Progenitor cell of endocrine pancreas (in vitro differentiated cells): ENCODE measurements around the gene IWS1. TPM values are rescaled to one million over a fixed set of nuclear protein-coding genes. Genes with fewer than 3 reads are reported as not detected.
"Not testable (repeated sequence)": the region's sequence is repeated elsewhere in the genome, so short reads cannot be mapped to it uniquely, and the experiment has no call there.

Experiments
- DNase-seq: peaks from one replicate; pipeline ENCODE4 v3.0.0; 2021; ENCODE audit warnings: low spot score; ENCODE audit not compliant: unreplicated experiment
- H3K27ac Mint-ChIP-seq: 2 replicates; pipeline ENCODE4 v1.8.0; 2021; ENCODE audit warnings: mild to moderate bottlenecking, moderate library complexity, mixed read lengths
- H3K27me3 Mint-ChIP-seq: 2 replicates; pipeline ENCODE4 v1.8.0; 2021; ENCODE audit warnings: mixed read lengths
- H3K36me3 Mint-ChIP-seq: 2 replicates; pipeline ENCODE4 v1.8.0; 2022; ENCODE audit warnings: mixed read lengths; ENCODE audit not compliant: insufficient read depth
- H3K4me1 Mint-ChIP-seq: 2 replicates; pipeline ENCODE4 v1.8.0; 2021; ENCODE audit warnings: low read depth, mixed read lengths
- H3K4me3 Mint-ChIP-seq: 2 replicates; pipeline ENCODE4 v1.8.0; 2021; ENCODE audit warnings: low read depth, mild to moderate bottlenecking, moderate library complexity, mixed read lengths
- H3K9me3 Mint-ChIP-seq: 2 replicates; pipeline ENCODE4 v1.8.0; 2021; ENCODE audit warnings: low read depth, mixed read lengths
- total RNA-seq: library from RNA; stranded (reverse); gene quantifications from 2 replicates; pipeline ENCODE4 v1.2.1, GENCODE V29; 2021
- TF ChIP-seq, protein P1 (sequence below): fragments of 200-600 bp; sonication (generic); IDR thresholded peaks from one replicate; pipeline ENCODE4 v1.5.0; 2021; ENCODE audit warnings: antibody characterized with exemption, mild to moderate bottlenecking; ENCODE audit not compliant: unreplicated experiment

IWS1 gene
- total RNA-seq, 1 donor from 2014 or later: 60.4 TPM

DNA sequence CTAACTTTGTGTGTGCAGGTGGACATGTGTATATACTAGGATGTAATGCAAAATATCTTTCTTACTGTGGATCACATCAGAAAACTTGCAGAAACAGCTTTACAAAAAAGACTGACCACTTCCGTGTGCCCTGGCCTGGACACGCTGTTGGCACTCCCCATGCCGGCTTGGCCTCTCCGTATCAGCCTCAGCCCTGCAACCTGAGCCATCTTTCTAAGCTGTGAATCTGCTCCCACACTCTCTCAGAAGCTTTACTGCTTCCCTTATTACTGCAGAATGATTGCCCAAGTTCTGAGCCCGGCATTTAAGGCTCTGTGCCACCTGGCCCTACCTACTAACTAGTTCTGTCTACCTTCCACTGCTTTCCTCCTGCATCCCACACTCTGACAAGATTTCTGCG lies 47.0 kb upstream of the IWS1 start:
- Mint-ChIP-seq H3K4me3 (no peak overlapping the region), H3K36me3 (no peaks in the 10 kb centered on the region)

DNA sequence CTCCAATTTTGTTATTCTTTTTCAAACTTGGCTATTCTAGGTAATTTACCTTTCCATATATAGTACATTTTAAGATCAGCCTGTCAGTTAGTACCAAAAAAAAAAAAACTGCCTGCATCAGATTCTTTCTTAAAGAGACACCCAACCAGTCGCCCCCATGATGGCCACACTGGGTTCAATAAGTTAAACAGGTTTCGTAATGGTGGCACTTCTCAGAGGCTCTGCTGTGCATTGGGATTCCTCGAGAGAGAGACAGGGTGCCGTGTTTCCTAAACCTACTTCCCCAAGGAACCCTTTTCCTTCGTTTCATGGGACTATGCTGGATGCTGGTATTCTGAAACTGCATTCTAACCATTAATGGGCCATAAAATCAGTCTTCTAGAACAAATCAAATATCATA lies 46.6 kb upstream of the IWS1 start:
- Mint-ChIP-seq H3K4me1 (no peaks in the 10 kb centered on the region), H3K4me3 (no peak overlapping the region), H3K27ac (no peak overlapping the region), H3K9me3 (no peaks in the 10 kb centered on the region), H3K27me3 (peaks cover 26% of the 10 kb centered on the region), H3K36me3 (no peaks in the 10 kb centered on the region)
- TF ChIP-seq, protein P1, sequence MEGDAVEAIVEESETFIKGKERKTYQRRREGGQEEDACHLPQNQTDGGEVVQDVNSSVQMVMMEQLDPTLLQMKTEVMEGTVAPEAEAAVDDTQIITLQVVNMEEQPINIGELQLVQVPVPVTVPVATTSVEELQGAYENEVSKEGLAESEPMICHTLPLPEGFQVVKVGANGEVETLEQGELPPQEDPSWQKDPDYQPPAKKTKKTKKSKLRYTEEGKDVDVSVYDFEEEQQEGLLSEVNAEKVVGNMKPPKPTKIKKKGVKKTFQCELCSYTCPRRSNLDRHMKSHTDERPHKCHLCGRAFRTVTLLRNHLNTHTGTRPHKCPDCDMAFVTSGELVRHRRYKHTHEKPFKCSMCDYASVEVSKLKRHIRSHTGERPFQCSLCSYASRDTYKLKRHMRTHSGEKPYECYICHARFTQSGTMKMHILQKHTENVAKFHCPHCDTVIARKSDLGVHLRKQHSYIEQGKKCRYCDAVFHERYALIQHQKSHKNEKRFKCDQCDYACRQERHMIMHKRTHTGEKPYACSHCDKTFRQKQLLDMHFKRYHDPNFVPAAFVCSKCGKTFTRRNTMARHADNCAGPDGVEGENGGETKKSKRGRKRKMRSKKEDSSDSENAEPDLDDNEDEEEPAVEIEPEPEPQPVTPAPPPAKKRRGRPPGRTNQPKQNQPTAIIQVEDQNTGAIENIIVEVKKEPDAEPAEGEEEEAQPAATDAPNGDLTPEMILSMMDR: no peak
- no peak for DNase-seq

More for the DNA sequence above, 47.0 kb upstream of the IWS1 start:
- TF ChIP-seq, protein P1: no peak
- DNase-seq: no peak
- no peak overlapping the region for H3K27ac Mint-ChIP-seq
- peaks cover 26% of the 10 kb centered on the region for H3K27me3 Mint-ChIP-seq
- no peaks in the 10 kb centered on the region for H3K4me1 Mint-ChIP-seq
- H3K9me3 Mint-ChIP-seq: no peaks in the 10 kb centered on the region

DNA sequence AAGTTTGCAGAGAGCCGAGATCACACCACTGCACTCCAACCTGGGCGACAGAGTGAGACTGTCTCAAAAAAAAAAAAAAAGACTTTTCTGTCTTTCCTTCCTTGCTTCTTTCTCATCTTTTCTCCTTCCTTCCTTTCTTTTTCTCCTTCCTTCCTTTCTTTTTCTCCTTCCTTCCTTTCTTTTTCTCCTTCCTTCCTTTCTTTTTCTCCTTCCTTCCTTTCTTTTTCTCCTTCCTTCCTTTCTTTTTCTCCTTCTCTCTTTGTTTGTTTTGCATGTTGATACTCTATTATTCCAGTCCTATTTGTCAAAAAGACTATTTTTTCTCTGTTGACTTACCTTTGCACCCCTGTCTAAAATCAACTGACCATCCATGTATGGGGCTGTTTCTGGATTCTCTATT lies 46.1 kb upstream of the IWS1 start:
- not testable (repeated sequence) for H3K9me3 Mint-ChIP-seq, H3K36me3 Mint-ChIP-seq, H3K4me1 Mint-ChIP-seq, DNase-seq, H3K27ac Mint-ChIP-seq, H3K4me3 Mint-ChIP-seq
- H3K27me3 Mint-ChIP-seq: peaks cover 26% of the 10 kb centered on the region

DNA sequence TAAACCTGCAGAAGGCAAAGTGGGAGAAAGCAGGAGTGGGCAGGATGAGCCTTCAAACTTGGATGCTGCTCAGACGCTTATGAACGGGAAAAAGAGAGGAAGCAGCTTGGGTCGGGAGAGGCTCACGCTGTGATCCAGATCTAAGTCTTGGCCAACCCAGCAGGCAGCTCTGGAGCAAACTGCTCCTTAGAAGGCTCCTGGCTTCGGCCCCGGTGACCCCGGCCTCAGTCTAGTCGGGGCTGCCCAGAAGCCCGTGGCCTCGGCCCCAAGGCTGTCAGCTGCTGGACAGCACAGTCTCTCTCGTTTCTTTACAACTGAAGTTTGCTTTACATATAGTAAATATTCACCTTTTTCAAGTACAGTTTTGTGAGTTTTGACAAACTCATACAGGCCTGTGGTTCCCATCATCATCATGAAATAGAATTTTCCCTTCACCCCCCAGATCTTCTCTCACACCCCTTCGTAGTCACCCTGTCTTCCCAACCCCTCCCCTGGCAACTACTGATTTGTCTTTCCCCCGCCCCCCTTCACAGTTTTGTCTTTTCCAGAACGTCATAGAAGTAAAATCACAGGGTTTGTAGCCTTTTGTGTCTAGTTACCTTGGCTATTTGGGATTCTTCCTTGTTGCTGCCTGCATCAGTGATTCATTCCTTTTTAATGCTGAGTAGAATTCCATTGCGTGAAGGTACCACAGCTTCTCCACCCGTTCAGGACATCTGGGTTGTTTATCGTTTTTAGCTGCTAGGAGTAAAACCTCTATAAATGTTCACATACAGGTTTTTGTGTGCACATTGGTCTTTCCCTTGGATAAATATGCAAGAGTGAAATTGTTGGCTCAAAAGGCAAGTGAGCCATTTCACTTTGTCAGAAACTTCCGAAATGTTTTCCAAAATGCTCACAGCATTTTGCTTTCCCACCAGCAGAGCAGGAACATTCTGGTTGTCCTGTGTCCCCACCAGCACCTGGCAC lies 44.3 kb upstream of the IWS1 start:
- Mint-ChIP-seq H3K4me1 (no peaks in the 10 kb centered on the region), H3K4me3 (no peak overlapping the region), H3K27ac (no peak overlapping the region), H3K27me3 (peaks cover 21% of the 10 kb centered on the region), H3K9me3 (no peaks in the 10 kb centered on the region), H3K36me3 (no peaks in the 10 kb centered on the region)
- TF ChIP-seq, protein P1: no peak
- no peak for DNase-seq

DNA sequence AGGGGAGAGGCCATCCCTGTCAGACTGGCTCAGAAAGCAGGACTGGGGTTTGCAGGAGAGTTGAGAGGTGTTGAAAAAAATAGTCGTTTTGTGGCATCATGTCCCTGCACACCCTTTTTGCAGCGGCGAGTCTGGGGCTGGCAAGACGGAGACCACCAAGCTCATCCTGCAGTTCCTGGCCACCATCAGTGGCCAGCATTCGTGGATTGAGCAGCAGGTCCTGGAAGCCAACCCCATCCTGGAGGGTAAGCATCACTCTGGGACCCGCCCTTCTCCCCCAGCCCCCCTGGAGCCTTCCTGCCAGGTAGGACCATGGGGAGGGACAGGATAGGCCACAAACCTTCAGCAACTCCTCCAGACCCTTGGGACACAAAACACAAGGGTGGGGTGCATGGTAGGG lies 43.4 kb upstream of the IWS1 start:
- H3K9me3 Mint-ChIP-seq: no peaks in the 10 kb centered on the region
- TF ChIP-seq, protein P1: no peak
- H3K4me1 Mint-ChIP-seq: no peaks in the 10 kb centered on the region
- H3K36me3 Mint-ChIP-seq: no peaks in the 10 kb centered on the region
- H3K27me3 Mint-ChIP-seq: peaks cover 18% of the 10 kb centered on the region
- H3K4me3 Mint-ChIP-seq: no peak overlapping the region
- H3K27ac Mint-ChIP-seq: no peak overlapping the region
- no peak for DNase-seq

DNA sequence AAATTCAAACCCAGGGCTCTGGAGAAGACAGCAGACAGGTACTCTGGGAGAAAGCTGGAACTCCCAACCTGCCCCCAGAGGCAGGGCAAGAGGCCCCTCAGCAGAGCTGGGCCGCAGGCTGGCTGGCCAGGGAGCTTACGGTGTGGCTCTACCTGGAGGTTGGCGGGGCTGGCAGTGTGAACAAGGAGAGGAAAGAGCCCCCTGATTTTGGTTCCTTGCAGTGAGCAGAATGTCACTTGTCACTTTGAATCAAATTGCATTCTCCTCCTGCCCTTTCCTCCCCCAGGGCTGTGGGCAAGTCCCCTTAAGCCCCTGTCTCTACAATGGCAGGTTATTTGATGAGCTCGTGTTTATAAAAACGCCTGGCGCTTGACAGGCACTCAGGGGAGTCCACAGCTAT lies 41.8 kb upstream of the IWS1 start:
- H3K9me3 Mint-ChIP-seq: no peaks in the 10 kb centered on the region
- TF ChIP-seq, protein P1: no peak
- H3K27me3 Mint-ChIP-seq: peaks cover 14% of the 10 kb centered on the region
- H3K4me1 Mint-ChIP-seq: no peaks in the 10 kb centered on the region
- H3K36me3 Mint-ChIP-seq: no peaks in the 10 kb centered on the region
- no peak overlapping the region for H3K4me3 Mint-ChIP-seq
- H3K27ac Mint-ChIP-seq: no peak overlapping the region
- no peak for DNase-seq
